ENCODE data around the gene AP1AR. TPM values are rescaled to one million over a fixed set of nuclear protein-coding genes. Genes with fewer than 3 reads are reported as not detected.

The AP1AR gene
- total RNA-seq, 1 donor from 2014 or later = 20.0 TPM

DNA sequence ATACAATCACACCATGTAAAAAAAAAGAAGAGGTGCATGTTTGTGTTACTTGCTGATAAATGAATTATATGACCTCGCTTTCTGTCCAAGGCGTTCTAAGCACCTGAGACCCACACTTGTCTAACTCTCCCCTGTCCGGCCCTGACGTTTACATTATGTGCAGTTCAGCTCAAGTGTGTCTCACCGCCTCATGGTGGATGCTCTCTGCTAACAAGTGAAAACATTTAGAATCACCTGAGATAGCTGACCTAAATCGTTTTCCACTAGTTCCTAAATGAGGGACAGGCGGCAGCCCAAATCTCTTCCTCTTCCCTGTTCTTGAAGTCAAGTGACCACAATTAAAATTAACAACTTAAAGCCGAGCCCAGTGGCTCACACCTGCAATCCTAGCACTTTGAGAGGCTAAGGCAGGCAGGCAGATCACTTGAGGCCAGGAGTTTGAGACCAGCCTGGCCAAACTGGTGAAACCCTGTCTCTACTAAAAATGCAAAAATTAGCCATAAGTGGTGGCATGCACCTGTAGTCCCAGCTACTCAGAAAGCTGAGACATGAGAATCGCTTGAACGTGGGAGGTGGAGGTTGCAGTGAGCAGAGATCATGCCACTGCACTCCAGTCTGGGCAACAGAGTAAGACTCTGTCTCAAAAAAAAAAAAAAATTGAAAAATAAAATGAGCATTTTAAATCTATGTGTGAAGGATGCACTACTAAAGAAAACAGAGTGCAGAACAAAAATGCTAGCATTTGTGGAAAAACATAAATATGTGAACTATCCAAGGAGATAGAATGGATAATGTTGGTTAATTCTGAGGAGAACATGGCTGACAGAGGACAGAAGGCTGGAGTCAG lies 58.0 kb downstream of the AP1AR start:
- FAIRE-seq = no peak
- TF ChIP-seq, protein P1, sequence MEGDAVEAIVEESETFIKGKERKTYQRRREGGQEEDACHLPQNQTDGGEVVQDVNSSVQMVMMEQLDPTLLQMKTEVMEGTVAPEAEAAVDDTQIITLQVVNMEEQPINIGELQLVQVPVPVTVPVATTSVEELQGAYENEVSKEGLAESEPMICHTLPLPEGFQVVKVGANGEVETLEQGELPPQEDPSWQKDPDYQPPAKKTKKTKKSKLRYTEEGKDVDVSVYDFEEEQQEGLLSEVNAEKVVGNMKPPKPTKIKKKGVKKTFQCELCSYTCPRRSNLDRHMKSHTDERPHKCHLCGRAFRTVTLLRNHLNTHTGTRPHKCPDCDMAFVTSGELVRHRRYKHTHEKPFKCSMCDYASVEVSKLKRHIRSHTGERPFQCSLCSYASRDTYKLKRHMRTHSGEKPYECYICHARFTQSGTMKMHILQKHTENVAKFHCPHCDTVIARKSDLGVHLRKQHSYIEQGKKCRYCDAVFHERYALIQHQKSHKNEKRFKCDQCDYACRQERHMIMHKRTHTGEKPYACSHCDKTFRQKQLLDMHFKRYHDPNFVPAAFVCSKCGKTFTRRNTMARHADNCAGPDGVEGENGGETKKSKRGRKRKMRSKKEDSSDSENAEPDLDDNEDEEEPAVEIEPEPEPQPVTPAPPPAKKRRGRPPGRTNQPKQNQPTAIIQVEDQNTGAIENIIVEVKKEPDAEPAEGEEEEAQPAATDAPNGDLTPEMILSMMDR (IDR thresholded peaks at IDR 0.05; ENCODE audit: insufficient read depth, low read depth, low read length) = no peak
- TF ChIP-seq EZH2 (IDR thresholded peaks at IDR 0.05; ENCODE audit: insufficient read depth, low read length) = no peak
- H4K20me1 ChIP-seq (ENCODE audit: insufficient read depth, low read length) = no peaks in the 10 kb centered on the region
- peaks cover 8% of the 10 kb centered on the region for H3K9me3 Mint-ChIP-seq (ENCODE audit: unreplicated experiment)
- H3K9me3 ChIP-seq (ENCODE audit: insufficient read depth, low read depth, low read length) = no peaks in the 10 kb centered on the region
- peaks cover 5% of the 10 kb centered on the region for H3K4me1 ChIP-seq (ENCODE audit: insufficient read depth, low read length)
- no peak overlapping the region for H3K27ac Mint-ChIP-seq (ENCODE audit: unreplicated experiment)
- H3K36me3 Mint-ChIP-seq (ENCODE audit: low read depth, unreplicated experiment) = no peaks in the 10 kb centered on the region
- H3K79me2 ChIP-seq (ENCODE audit: insufficient read depth, low read length) = peaks cover 5% of the 10 kb centered on the region
- no peak overlapping the region for H3K27ac ChIP-seq (ENCODE audit: low read depth, low read length)
- DNase-seq (ENCODE audit: low read depth) = no peak
- H2AFZ ChIP-seq (ENCODE audit: low read depth, low read length) = no peak overlapping the region
- H3K27me3 ChIP-seq (ENCODE audit: insufficient read depth, low read length) = no peaks in the 10 kb centered on the region
- no peak overlapping the region for H3K4me3 Mint-ChIP-seq (ENCODE audit: unreplicated experiment)
- no peaks in the 10 kb centered on the region for H3K4me1 Mint-ChIP-seq (ENCODE audit: low read depth, unreplicated experiment)
- H3K4me3 ChIP-seq (ENCODE audit: insufficient read depth, low read depth, low read length) = no peak overlapping the region
- no peaks in the 10 kb centered on the region for H3K36me3 ChIP-seq (ENCODE audit: insufficient read depth, low read length)
- H3K27me3 Mint-ChIP-seq (ENCODE audit: low read depth, unreplicated experiment) = no peaks in the 10 kb centered on the region
- no peak overlapping the region for H3K4me2 ChIP-seq (ENCODE audit: low read length)
- no peak overlapping the region for H3K9ac ChIP-seq (ENCODE audit: low read length)

DNA sequence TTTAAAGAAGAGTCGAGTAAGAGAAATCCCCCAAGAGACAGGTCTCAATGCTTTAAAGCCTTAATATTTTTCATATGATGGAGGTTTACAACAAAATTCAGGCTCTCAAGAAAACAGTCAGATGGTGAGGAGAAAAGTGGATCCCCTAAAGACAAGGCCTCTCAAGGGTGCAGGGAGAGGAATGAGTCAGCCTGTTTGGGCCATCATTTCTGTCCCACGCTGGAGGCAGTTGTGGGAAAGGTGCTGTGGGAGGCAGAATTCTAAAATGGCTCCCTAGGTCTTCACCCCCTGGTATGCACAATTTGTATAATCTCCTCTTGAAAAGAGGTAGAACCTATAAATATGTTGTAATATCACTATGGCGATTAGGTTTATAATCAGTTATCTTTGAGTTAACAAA lies 58.8 kb downstream of the AP1AR start:
- no peak overlapping the region for H3K27ac Mint-ChIP-seq (ENCODE audit: unreplicated experiment)

More for the DNA sequence above, 58.8 kb downstream of the AP1AR start:
- no peaks in the 10 kb centered on the region for H4K20me1 ChIP-seq (ENCODE audit: insufficient read depth, low read length)
- H3K79me2 ChIP-seq (ENCODE audit: insufficient read depth, low read length) = no peaks in the 10 kb centered on the region
- H3K36me3 ChIP-seq (ENCODE audit: insufficient read depth, low read length) = no peaks in the 10 kb centered on the region
- TF ChIP-seq EZH2 (IDR thresholded peaks at IDR 0.05; ENCODE audit: insufficient read depth, low read length) = no peak
- TF ChIP-seq, protein P1 (IDR thresholded peaks at IDR 0.05; ENCODE audit: insufficient read depth, low read depth, low read length) = no peak
- DNase-seq (ENCODE audit: low read depth) (no peak), FAIRE-seq (no peak)
- no peaks in the 10 kb centered on the region for H3K4me1 Mint-ChIP-seq (ENCODE audit: low read depth, unreplicated experiment)
- no peaks in the 10 kb centered on the region for H3K27me3 Mint-ChIP-seq (ENCODE audit: low read depth, unreplicated experiment)
- H3K4me1 ChIP-seq (ENCODE audit: insufficient read depth, low read length) = no peaks in the 10 kb centered on the region
- H3K4me3 ChIP-seq (ENCODE audit: insufficient read depth, low read depth, low read length) = no peak overlapping the region
- peaks cover 8% of the 10 kb centered on the region for H3K9me3 Mint-ChIP-seq (ENCODE audit: unreplicated experiment)
- H3K9me3 ChIP-seq (ENCODE audit: insufficient read depth, low read depth, low read length) = no peaks in the 10 kb centered on the region
- H2AFZ ChIP-seq (ENCODE audit: low read depth, low read length) = no peak overlapping the region
- H3K36me3 Mint-ChIP-seq (ENCODE audit: low read depth, unreplicated experiment) = no peaks in the 10 kb centered on the region
- no peak overlapping the region for H3K27ac ChIP-seq (ENCODE audit: low read depth, low read length)
- no peak overlapping the region for H3K4me2 ChIP-seq (ENCODE audit: low read length)
- no peak overlapping the region for H3K9ac ChIP-seq (ENCODE audit: low read length)
- H3K4me3 Mint-ChIP-seq (ENCODE audit: unreplicated experiment) = no peak overlapping the region
- no peaks in the 10 kb centered on the region for H3K27me3 ChIP-seq (ENCODE audit: insufficient read depth, low read length)
